Ishikawa (cell line): ENCODE measurements around the gene TCF7L2.

Source experiments
- EGR1 ChIP-seq: IDR thresholded peaks from 2 replicates; pipeline ENCODE4 v1.6.1; 2012
- TAF1 ChIP-seq: IDR thresholded peaks from 2 replicates; pipeline ENCODE4 v1.6.1; 2012; ENCODE audit warnings: low read depth, mild to moderate bottlenecking

DNA sequence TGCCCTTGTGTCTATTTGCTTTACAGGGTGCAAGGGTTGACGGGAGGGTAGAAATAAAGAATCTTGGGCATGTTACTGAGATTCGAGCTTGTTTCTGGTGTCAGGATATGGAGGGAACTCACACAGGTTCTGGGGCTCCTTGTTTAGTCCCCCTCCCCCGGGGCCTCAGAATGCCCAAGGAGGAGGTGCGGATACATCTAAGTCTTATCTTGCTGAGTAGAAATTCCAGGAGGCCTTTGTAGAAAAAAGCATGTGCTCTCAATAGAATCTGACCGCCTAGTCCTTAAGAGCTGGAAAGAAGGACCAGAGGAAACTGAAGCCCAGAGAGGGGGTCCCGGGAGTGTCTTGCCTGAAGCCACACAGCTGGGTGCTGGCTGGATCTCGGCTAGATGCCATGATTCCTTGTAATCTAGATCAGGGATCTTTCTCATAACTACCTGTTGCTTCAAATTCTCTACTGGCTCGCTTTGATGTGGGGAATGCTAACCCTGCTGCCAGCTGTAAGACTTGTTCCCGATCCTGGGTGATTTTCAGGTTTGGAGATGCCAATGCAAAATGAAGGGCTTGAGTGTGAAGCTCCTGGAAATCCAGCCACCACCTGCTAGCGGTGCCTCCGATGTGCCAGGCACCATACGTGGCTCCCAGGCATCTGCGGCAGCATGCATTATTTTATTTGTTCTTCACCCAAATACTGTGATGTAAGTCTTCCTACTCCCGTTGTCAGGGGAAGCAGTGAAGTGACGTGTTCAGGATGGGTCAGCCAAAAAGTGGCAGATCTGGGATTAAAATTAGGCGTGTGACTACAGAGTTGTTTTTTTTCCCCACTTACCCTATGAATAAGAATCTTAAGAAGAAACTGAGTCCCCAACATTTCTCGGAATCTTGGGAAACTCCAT lies 226.0 kb downstream of the TCF7L2 start:
- TF ChIP-seq TAF1 (no peak), EGR1 (no peak)
